ENCODE data around the gene KIF3C. TPM values are rescaled to one million over a fixed set of nuclear protein-coding genes. Genes with fewer than 3 reads are reported as not detected.

Gene KIF3C
- total RNA-seq, 1 experiment from 2014 or later, result 9.2 TPM

DNA sequence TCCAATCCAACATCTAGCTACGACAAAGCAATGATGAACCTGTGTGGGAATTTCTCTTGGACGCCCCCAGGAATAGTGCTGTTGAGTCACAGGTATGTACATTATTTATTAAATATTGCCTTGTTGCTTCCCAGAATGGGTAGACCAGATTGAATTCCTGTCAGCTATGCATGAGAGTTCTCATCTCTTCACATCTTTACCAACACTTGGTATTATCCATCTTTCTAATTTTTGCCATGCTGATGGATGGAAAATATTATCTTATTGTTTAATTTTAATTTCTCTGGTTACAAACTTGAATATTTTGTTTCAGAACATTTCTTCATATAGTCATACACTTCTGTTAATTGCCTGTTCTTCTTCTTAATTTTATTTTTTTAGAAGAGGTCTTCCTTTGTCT, 42.0 kb upstream of the KIF3C start:
- CTCF ChIA-PET, result interaction anchor here (1.3 kb wide), 1 partner anchor 9 kb away, joined by 4 read pairs; the partner anchor contains the start of gene RAB10
- intact Hi-C loops (cut with micrococcal nuclease; ENCODE audit: unreplicated experiment), result no loop called here
- BruUV-seq (replicated peaks), result no TSS peak

DNA sequence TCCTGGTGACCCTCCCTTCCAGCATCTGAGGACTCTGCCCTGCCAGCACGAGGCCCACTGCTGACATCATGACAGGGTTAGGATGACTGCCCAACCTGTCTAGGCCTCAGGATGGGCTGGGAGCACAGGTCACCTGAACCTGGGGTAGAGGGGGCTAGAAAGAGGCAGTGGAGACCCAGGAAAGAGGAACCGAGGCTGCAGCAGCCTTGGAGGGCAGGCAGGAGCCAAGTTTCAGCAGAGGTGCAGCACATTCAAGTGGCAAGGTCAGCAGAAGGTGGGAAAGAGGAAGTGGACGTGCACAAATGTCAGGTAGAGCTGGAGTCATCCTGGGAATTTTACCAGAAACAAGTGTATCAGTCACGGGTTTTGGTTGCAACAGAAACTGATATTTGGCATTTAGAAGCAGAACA, 37.9 kb upstream of the KIF3C start:
- ChIA-PET POLR2A (no interaction called here), CTCF (no interaction called here)
- Mint-ChIP-seq H3K36me3 (ENCODE audit: insufficient read depth, unreplicated experiment) (no peaks in the 10 kb centered on the region), H3K27me3 (ENCODE audit: insufficient read depth, unreplicated experiment) (no peaks in the 10 kb centered on the region), H3K27ac (ENCODE audit: unreplicated experiment) (no peak overlapping the region), H3K4me1 (ENCODE audit: low read depth, unreplicated experiment) (peaks cover 34% of the 10 kb centered on the region), H3K9me3 (ENCODE audit: unreplicated experiment) (no peaks in the 10 kb centered on the region), H3K4me3 (ENCODE audit: unreplicated experiment) (no peak overlapping the region)
- H3K4me1 ChIP-seq, result peaks cover 25% of the 10 kb centered on the region
- H3K36me3 ChIP-seq (ENCODE audit: control insufficient read depth, insufficient read depth, low read length), result no peaks in the 10 kb centered on the region
- H3K4me3 ChIP-seq (ENCODE audit: low read depth, low read length), result no peak overlapping the region
- BruUV-seq (replicated peaks), result no TSS peak
- DNase-seq, result no peak
- H3K27me3 ChIP-seq (replicated peaks; ENCODE audit: control insufficient read depth, insufficient read depth, low read length), result no peaks in the 10 kb centered on the region
- no peaks in the 10 kb centered on the region for H3K9me3 ChIP-seq
- intact Hi-C loops (cut with micrococcal nuclease; ENCODE audit: unreplicated experiment), result no loop called here
- TF ChIP-seq, protein P1, sequence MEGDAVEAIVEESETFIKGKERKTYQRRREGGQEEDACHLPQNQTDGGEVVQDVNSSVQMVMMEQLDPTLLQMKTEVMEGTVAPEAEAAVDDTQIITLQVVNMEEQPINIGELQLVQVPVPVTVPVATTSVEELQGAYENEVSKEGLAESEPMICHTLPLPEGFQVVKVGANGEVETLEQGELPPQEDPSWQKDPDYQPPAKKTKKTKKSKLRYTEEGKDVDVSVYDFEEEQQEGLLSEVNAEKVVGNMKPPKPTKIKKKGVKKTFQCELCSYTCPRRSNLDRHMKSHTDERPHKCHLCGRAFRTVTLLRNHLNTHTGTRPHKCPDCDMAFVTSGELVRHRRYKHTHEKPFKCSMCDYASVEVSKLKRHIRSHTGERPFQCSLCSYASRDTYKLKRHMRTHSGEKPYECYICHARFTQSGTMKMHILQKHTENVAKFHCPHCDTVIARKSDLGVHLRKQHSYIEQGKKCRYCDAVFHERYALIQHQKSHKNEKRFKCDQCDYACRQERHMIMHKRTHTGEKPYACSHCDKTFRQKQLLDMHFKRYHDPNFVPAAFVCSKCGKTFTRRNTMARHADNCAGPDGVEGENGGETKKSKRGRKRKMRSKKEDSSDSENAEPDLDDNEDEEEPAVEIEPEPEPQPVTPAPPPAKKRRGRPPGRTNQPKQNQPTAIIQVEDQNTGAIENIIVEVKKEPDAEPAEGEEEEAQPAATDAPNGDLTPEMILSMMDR (IDR thresholded peaks at IDR 0.05; ENCODE audit: insufficient read depth in 1 of 2, low read depth in 1 of 2, low read length in 1 of 2, severe bottlenecking in 1 of 2, unreplicated experiment in 1 of 2), result no peak

More for the DNA sequence above, 42.0 kb upstream of the KIF3C start:
- Mint-ChIP-seq H3K27ac (ENCODE audit: unreplicated experiment) (no peak overlapping the region), H3K4me3 (ENCODE audit: unreplicated experiment) (no peak overlapping the region), H3K4me1 (ENCODE audit: low read depth, unreplicated experiment) (peaks cover 8% of the 10 kb centered on the region), H3K27me3 (ENCODE audit: insufficient read depth, unreplicated experiment) (no peaks in the 10 kb centered on the region), H3K36me3 (ENCODE audit: insufficient read depth, unreplicated experiment) (no peaks in the 10 kb centered on the region), H3K9me3 (ENCODE audit: unreplicated experiment) (no peaks in the 10 kb centered on the region)
- Histone ChIP-seq H3K9me3 (no peaks in the 10 kb centered on the region), H3K4me1 (peaks cover 8% of the 10 kb centered on the region), H3K4me3 (ENCODE audit: low read depth, low read length) (no peak overlapping the region), H3K27me3 (replicated peaks; ENCODE audit: control insufficient read depth, insufficient read depth, low read length) (no peaks in the 10 kb centered on the region), H3K36me3 (ENCODE audit: control insufficient read depth, insufficient read depth, low read length) (no peaks in the 10 kb centered on the region)
- POLR2A ChIA-PET, result interaction anchor here (1.1 kb wide), 1 partner anchor 12 kb away, joined by 3 read pairs; no protein-coding TSS in a partner anchor
- TF ChIP-seq, protein P1 (IDR thresholded peaks at IDR 0.05; ENCODE audit: insufficient read depth in 1 of 2, low read depth in 1 of 2, low read length in 1 of 2, severe bottlenecking in 1 of 2, unreplicated experiment in 1 of 2), result no peak
- DNase-seq, result no peak

- Histone ChIP-seq H3K4me1 (peaks cover 32% of the 10 kb centered on the region), H3K9me3 (no peaks in the 10 kb centered on the region), H3K27me3 (replicated peaks; ENCODE audit: control insufficient read depth, insufficient read depth, low read length) (no peaks in the 10 kb centered on the region), H3K4me3 (ENCODE audit: low read depth, low read length) (no peak overlapping the region), H3K36me3 (ENCODE audit: control insufficient read depth, insufficient read depth, low read length) (no peaks in the 10 kb centered on the region)
- ChIA-PET POLR2A (interaction anchor here (1.4 kb wide), 1 partner anchor 15 kb away, joined by 7 read pairs; the partner anchor contains the start of gene RAB10), CTCF (interaction anchor here (0.6 kb wide), 1 partner anchor 27 kb away, joined by 3 read pairs; no protein-coding TSS in a partner anchor)
- Mint-ChIP-seq H3K27me3 (ENCODE audit: insufficient read depth, unreplicated experiment) (no peaks in the 10 kb centered on the region), H3K9me3 (ENCODE audit: unreplicated experiment) (no peaks in the 10 kb centered on the region), H3K36me3 (ENCODE audit: insufficient read depth, unreplicated experiment) (no peaks in the 10 kb centered on the region), H3K4me3 (ENCODE audit: unreplicated experiment) (no peak overlapping the region), H3K4me1 (ENCODE audit: low read depth, unreplicated experiment) (peaks cover 40% of the 10 kb centered on the region), H3K27ac (ENCODE audit: unreplicated experiment) (peak overlapping the region; percentile 87)
- BruUV-seq (replicated peaks), result no TSS peak
- TF ChIP-seq, protein P1 (IDR thresholded peaks at IDR 0.05; ENCODE audit: insufficient read depth in 1 of 2, low read depth in 1 of 2, low read length in 1 of 2, severe bottlenecking in 1 of 2, unreplicated experiment in 1 of 2), result no peak
- DNase-seq, result peak; percentile 76 to 78
- intact Hi-C loops (cut with micrococcal nuclease; ENCODE audit: unreplicated experiment), result loop anchor here (10.0 kb wide), 1 partner anchor 144 kb away; the partner anchor contains the start of gene ASXL2
Measured at GRCh38 chr2:26018184-26019055, 36.1 kb upstream of the KIF3C start.
